ENCODE data around the gene PARD3B. TPM values are rescaled to one million over a fixed set of nuclear protein-coding genes. Genes with fewer than 3 reads are reported as not detected.

Gene PARD3B
- total RNA-seq, 2 donors from 2014 or later: 0.52 TPM; not detected in 1

GRCh38 chr2:205002390-205002789, 457.1 kb downstream of the PARD3B start:
- H3K4me3 Mint-ChIP-seq: no peak overlapping the region

GRCh38 chr2:205003288-205003687, 458.0 kb downstream of the PARD3B start:
- no peak overlapping the region for H3K27ac Mint-ChIP-seq
- H3K9me3 Mint-ChIP-seq: no peaks in the 10 kb centered on the region
- no peak overlapping the region for H3K4me3 Mint-ChIP-seq
- H3K27me3 Mint-ChIP-seq: peaks cover 0 to 4% of the 10 kb centered on the region in 2 donors
- DNase-seq (ENCODE audit: low spot score): no peak
- no peak for ATAC-seq
- peaks cover 0 to 12% of the 10 kb centered on the region in 2 donors for H3K4me1 Mint-ChIP-seq (ENCODE audit: low read depth in 2 of 2)
- H3K36me3 Mint-ChIP-seq: no peaks in the 10 kb centered on the region

More at GRCh38 chr2:205002390-205002789, 457.1 kb downstream of the PARD3B start:
- DNase-seq (ENCODE audit: low spot score) (no peak), ATAC-seq (no peak)
- peaks cover 0 to 12% of the 10 kb centered on the region in 2 donors for H3K4me1 Mint-ChIP-seq (ENCODE audit: low read depth in 2 of 2)
- H3K27ac Mint-ChIP-seq: no peak overlapping the region
- no peaks in the 10 kb centered on the region for H3K9me3 Mint-ChIP-seq
- H3K27me3 Mint-ChIP-seq: peaks cover 0 to 2% of the 10 kb centered on the region in 2 donors
- H3K36me3 Mint-ChIP-seq: no peaks in the 10 kb centered on the region

- Mint-ChIP-seq H3K36me3 (no peaks in the 10 kb centered on the region), H3K9me3 (no peaks in the 10 kb centered on the region), H3K27me3 (peaks cover 0 to 5% of the 10 kb centered on the region in 2 donors), H3K4me1 (ENCODE audit: low read depth in 2 of 2) (peaks cover 0 to 2% of the 10 kb centered on the region in 2 donors), H3K27ac (no peak overlapping the region), H3K4me3 (no peak overlapping the region)
- DNase-seq (ENCODE audit: low spot score) (no peak), ATAC-seq (no peak)
Measured at GRCh38 chr2:205010196-205010595, 464.9 kb downstream of the PARD3B start.

- ATAC-seq (no peak), DNase-seq (ENCODE audit: low spot score) (no peak)
- Mint-ChIP-seq H3K27me3 (peaks cover 0 to 5% of the 10 kb centered on the region in 2 donors), H3K4me3 (no peak overlapping the region), H3K9me3 (no peaks in the 10 kb centered on the region), H3K27ac (no peak overlapping the region), H3K4me1 (ENCODE audit: low read depth in 2 of 2) (peaks cover 0 to 2% of the 10 kb centered on the region in 2 donors), H3K36me3 (no peaks in the 10 kb centered on the region)
Measured at GRCh38 chr2:205011031-205011430, 465.8 kb downstream of the PARD3B start.

- H3K4me3 Mint-ChIP-seq: no peak overlapping the region
- no peak for DNase-seq (ENCODE audit: low spot score)
- H3K4me1 Mint-ChIP-seq (ENCODE audit: low read depth in 2 of 2): no peaks in the 10 kb centered on the region
- peaks cover 0 to 3% of the 10 kb centered on the region in 2 donors for H3K27me3 Mint-ChIP-seq
- peaks cover 2% of the 10 kb centered on the region for H3K9me3 Mint-ChIP-seq
- H3K27ac Mint-ChIP-seq: no peak overlapping the region
- ATAC-seq: no peak
- no peaks in the 10 kb centered on the region for H3K36me3 Mint-ChIP-seq
Measured at GRCh38 chr2:205012961-205013360, 467.7 kb downstream of the PARD3B start.

GRCh38 chr2:205013586-205013985, 468.3 kb downstream of the PARD3B start:
- Mint-ChIP-seq H3K4me3 (no peak overlapping the region), H3K36me3 (no peaks in the 10 kb centered on the region), H3K4me1 (ENCODE audit: low read depth in 2 of 2) (no peaks in the 10 kb centered on the region), H3K27me3 (peaks cover 0 to 3% of the 10 kb centered on the region in 2 donors), H3K9me3 (peaks cover 2% of the 10 kb centered on the region), H3K27ac (no peak overlapping the region)
- ATAC-seq: no peak
- no peak for DNase-seq (ENCODE audit: low spot score)

GRCh38 chr2:205014201-205014600, 468.9 kb downstream of the PARD3B start:
- Mint-ChIP-seq H3K27me3 (peaks cover 0 to 3% of the 10 kb centered on the region in 2 donors), H3K4me1 (ENCODE audit: low read depth in 2 of 2) (no peaks in the 10 kb centered on the region), H3K4me3 (no peak overlapping the region), H3K36me3 (no peaks in the 10 kb centered on the region), H3K27ac (no peak overlapping the region), H3K9me3 (peaks cover 2% of the 10 kb centered on the region)
- DNase-seq (ENCODE audit: low spot score) (no peak), ATAC-seq (no peak)

- Mint-ChIP-seq H3K4me3 (no peak overlapping the region), H3K4me1 (ENCODE audit: low read depth in 2 of 2) (no peaks in the 10 kb centered on the region), H3K36me3 (no peaks in the 10 kb centered on the region)
Measured at GRCh38 chr2:205017381-205017780, 472.1 kb downstream of the PARD3B start.

GRCh38 chr2:205017912-205018311, 472.6 kb downstream of the PARD3B start:
- Mint-ChIP-seq H3K4me1 (ENCODE audit: low read depth in 2 of 2) (no peaks in the 10 kb centered on the region), H3K27me3 (no peaks in the 10 kb centered on the region), H3K9me3 (peaks cover 2% of the 10 kb centered on the region), H3K4me3 (no peak overlapping the region), H3K27ac (no peak overlapping the region), H3K36me3 (no peaks in the 10 kb centered on the region)
- ATAC-seq (no peak), DNase-seq (ENCODE audit: low spot score) (no peak)

More at GRCh38 chr2:205017381-205017780, 472.1 kb downstream of the PARD3B start:
- DNase-seq (ENCODE audit: low spot score) (no peak), ATAC-seq (no peak)
- Mint-ChIP-seq H3K27ac (no peak overlapping the region), H3K27me3 (no peaks in the 10 kb centered on the region), H3K9me3 (peaks cover 2% of the 10 kb centered on the region)

- ATAC-seq (no peak), DNase-seq (ENCODE audit: low spot score) (no peak)
- Mint-ChIP-seq H3K4me3 (no peak overlapping the region), H3K27me3 (no peaks in the 10 kb centered on the region), H3K36me3 (no peaks in the 10 kb centered on the region), H3K27ac (no peak overlapping the region), H3K4me1 (ENCODE audit: low read depth in 2 of 2) (no peaks in the 10 kb centered on the region), H3K9me3 (peaks cover 2% of the 10 kb centered on the region)
Measured at GRCh38 chr2:205020673-205021072, 475.4 kb downstream of the PARD3B start.

- Mint-ChIP-seq H3K27me3 (peaks cover 0 to 3% of the 10 kb centered on the region in 2 donors), H3K4me1 (ENCODE audit: low read depth in 2 of 2) (no peaks in the 10 kb centered on the region), H3K4me3 (no peak overlapping the region), H3K27ac (no peak overlapping the region), H3K36me3 (no peaks in the 10 kb centered on the region), H3K9me3 (no peaks in the 10 kb centered on the region)
- ATAC-seq (no peak), DNase-seq (ENCODE audit: low spot score) (no peak)
Measured at GRCh38 chr2:205022841-205023240, 477.6 kb downstream of the PARD3B start.

- H3K27ac Mint-ChIP-seq: no peak overlapping the region
Measured at GRCh38 chr2:205024822-205025518, 479.7 kb downstream of the PARD3B start.

GRCh38 chr2:205025580-205026240, 480.4 kb downstream of the PARD3B start:
- Mint-ChIP-seq H3K27me3 (peaks cover 0 to 3% of the 10 kb centered on the region in 2 donors), H3K4me3 (no peak overlapping the region), H3K27ac (no peak overlapping the region), H3K9me3 (no peaks in the 10 kb centered on the region), H3K4me1 (ENCODE audit: low read depth in 2 of 2) (no peaks in the 10 kb centered on the region), H3K36me3 (no peaks in the 10 kb centered on the region)
- no peak for DNase-seq (ENCODE audit: low spot score)
- ATAC-seq: no peak

More at GRCh38 chr2:205024822-205025518, 479.7 kb downstream of the PARD3B start:
- peak in 1 of 2 donors; percentile 64 for ATAC-seq
- no peak overlapping the region for H3K4me3 Mint-ChIP-seq
- no peaks in the 10 kb centered on the region for H3K4me1 Mint-ChIP-seq (ENCODE audit: low read depth in 2 of 2)
- H3K9me3 Mint-ChIP-seq: no peaks in the 10 kb centered on the region
- no peaks in the 10 kb centered on the region for H3K36me3 Mint-ChIP-seq
- H3K27me3 Mint-ChIP-seq: peaks cover 0 to 3% of the 10 kb centered on the region in 2 donors
- no peak for DNase-seq (ENCODE audit: low spot score)

- Mint-ChIP-seq H3K4me1 (ENCODE audit: low read depth in 2 of 2) (no peaks in the 10 kb centered on the region), H3K27ac (no peak overlapping the region), H3K36me3 (no peaks in the 10 kb centered on the region), H3K4me3 (no peak overlapping the region), H3K27me3 (peaks cover 0 to 3% of the 10 kb centered on the region in 2 donors), H3K9me3 (no peaks in the 10 kb centered on the region)
- ATAC-seq (no peak), DNase-seq (ENCODE audit: low spot score) (no peak)
Measured at GRCh38 chr2:205030695-205031094, 485.4 kb downstream of the PARD3B start.

All from natural killer cell treated with Interleukin-12 subunit alpha and Interleukin-12 subunit beta and Interleukin-15 and Interleukin-18, amount 100 ng/mL, for 72 hours (primary cell).